Tibial nerve (tissue), 4 donors: ENCODE measurements around the gene AUTS2.

Experiments used
- CTCF ChIP-seq, 5 experiments: fragments of 200-600 bp in 3 of 5; fragments of 450-650 bp in 2 of 5; sonication (generic) in 3 of 5; IDR thresholded peaks; one replicate each; pipeline ENCODE4 v1.5.1; 2016 to 2019; ENCODE audit warnings: antibody characterized with exemption in 5 of 5, mild to moderate bottlenecking in 3 of 5, moderate library complexity in 2 of 5
- EP300 ChIP-seq, 2 donors: sonication (generic); formaldehyde crosslinking; IDR thresholded peaks; one replicate each; pipeline ENCODE4 v1.6.1; 2017; ENCODE audit warnings: antibody characterized with exemption in 2 of 2, mild to moderate bottlenecking in 1 of 2

GRCh38 chr7:69693042-69693441 lies 94.8 kb downstream of the AUTS2 start:
- TF ChIP-seq CTCF (IDR thresholded peaks at IDR 0.05) (no peak), EP300 (IDR thresholded peaks at IDR 0.05) (no peak)
